ENCODE results near the gene METTL25B.

METTL25B gene

DNA sequence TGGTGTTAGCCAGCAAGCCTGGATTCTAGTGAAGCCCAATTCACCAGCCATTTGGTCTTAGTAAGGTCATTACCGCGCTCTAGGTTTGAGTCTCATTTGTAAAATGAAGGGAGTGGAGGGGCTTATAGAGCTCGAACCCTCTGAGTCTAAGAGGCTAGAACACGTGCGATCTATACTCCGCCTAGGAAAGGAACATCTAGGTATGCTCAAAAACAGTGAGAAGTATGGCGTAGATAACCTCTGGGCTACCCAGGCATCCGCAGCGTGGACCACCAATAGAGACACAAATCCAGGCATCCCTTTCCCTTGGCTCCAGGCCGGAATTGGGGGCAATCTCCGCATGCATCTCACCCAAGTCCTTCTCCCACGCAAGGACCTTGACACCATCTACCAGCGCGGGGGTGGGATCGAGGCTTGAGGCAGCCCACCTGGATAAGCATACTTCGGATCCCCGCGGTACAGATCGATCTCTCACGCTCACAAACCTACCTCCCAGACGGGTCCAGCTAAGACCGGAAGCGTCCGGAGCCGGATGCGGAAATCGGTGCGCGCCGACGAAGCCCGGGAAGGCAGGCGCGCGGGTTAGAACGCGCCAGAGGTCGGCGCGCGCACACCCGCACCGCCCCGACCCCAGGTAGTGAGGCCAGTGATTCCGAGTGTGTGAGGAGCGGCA lies at the start of gene METTL25B:
Gene METTL25B (plus strand): TSS at position 544 of the 673 bp plus-strand sequence. CDS start 636 bp downstream, outside the sequence.
- DNase-seq (ENCODE audit: low read depth in 2 of 2), result peak; percentile 74 to 76

DNA sequence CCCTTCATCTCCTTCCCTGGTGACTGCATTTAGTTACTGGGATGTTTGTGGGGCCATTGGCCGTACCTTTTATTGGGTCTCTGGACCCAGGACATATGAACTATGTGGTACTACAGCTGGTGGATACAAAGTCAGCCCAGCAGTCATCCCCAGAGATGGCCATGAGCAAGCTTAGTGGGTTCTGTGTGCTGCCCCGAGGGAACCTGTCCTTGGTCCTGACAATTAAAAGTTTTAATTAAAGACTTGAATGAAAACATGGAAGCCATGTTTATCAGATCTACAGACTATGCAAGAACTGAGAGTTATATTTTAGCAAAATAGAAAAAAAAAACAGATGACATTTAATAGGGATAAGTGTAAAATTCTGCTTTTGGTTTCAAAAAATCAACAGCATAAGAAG lies 48.2 kb upstream of the METTL25B start:
- no peak for DNase-seq (ENCODE audit: low read depth in 2 of 2)

DNA sequence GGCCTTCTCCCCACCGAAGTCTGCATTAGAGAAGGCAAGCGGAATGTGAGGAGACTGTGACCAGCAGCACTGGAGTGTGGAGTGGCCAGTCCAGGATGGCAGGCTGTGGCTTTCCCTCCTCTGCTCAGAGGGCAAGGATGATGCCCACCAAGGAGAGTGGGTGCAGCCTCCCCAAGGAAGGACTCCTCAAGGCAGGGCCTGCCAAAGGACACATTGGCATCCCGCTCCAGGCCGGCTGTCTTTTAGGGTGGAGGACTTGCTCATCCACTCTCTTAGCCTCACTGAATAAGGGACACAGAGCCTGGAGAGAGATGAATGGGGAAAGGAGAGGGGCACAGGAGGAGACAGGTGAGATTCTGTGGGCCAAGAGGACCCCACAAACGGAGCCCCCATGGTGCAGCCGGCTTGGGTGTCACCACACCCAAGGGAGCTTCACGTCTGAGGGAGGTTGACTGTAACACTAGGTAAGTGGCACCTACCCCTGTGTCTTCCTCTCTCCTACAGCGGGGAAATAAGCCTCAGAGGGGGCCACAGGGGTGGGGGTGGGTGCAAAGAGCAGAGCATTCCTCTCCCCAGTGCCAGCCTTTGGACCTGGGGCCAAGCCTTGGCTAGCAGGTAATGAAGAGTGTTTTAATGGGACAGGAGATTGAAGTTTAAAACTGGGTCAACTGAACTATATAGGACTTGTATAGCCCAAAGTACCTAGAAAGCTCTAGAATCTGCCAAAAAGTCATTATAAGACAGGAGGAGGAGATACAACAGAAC lies 46.9 kb upstream of the METTL25B start:
- DNase-seq (ENCODE audit: low read depth in 2 of 2), result no peak

DNA sequence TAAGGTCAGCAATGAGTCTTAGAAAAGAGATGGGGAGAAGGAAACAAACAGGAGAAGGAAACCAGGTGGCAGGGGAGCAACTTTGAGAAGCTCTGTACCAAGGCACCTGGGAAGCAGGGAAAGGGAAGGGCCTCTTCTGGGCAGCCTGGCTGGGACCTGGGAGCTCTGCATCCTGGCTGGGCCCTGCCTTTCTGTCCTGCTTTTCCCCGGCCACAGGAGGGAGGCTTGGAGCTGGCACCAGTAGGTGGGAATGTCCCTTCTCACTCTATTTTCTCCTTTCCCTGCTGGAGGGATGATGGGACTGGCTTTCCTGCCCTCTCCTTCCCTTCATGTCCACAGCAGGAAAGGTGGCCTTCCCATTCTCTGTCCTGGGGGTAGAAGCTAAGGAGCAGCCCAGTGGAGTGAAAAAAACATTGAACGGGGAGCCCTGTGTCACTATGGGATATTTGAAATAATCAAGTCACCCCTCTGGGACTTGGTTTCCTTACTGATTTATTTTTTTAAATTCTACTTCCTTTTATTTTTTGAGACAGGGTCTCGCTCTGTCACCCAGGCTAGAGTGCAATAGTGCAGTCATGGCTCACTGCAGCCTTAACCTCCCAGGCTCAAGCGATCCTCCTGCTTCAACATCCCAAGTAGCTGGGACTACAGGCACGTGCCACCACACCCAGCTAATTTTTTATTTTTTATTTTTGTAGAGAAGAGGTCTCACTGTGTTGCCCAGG lies 45.9 kb upstream of the METTL25B start:
- DNase-seq (ENCODE audit: low read depth in 2 of 2), result no peak

DNA sequence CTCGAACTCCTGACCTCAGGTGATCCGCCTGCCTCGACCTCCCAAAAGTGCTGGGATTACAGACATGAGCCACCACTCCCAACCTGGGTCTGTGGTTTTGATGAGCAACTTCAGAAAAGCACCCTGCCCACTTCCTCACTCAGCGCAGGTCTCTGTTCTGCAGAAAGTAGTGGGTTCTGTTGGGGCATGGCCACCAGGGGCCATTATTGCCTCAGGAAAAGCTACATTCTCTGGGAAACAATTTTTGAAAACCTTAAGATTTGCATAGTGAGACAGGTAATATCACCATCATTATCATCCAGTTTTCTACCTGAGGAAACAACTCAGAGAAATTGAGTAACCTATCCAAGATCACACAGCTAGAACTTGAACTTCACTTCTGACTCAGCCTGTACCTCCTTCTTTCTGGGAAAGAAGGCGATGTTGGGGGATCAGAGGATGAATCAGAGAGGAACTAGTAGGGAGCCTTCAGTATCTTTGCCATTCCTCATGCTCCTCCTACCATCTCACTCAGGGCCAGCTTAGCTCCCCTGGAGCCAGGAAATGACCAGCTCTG lies 44.0 kb upstream of the METTL25B start:
- peak in 1 of 2 donors; percentile 30 for DNase-seq (ENCODE audit: low read depth in 2 of 2)

DNA sequence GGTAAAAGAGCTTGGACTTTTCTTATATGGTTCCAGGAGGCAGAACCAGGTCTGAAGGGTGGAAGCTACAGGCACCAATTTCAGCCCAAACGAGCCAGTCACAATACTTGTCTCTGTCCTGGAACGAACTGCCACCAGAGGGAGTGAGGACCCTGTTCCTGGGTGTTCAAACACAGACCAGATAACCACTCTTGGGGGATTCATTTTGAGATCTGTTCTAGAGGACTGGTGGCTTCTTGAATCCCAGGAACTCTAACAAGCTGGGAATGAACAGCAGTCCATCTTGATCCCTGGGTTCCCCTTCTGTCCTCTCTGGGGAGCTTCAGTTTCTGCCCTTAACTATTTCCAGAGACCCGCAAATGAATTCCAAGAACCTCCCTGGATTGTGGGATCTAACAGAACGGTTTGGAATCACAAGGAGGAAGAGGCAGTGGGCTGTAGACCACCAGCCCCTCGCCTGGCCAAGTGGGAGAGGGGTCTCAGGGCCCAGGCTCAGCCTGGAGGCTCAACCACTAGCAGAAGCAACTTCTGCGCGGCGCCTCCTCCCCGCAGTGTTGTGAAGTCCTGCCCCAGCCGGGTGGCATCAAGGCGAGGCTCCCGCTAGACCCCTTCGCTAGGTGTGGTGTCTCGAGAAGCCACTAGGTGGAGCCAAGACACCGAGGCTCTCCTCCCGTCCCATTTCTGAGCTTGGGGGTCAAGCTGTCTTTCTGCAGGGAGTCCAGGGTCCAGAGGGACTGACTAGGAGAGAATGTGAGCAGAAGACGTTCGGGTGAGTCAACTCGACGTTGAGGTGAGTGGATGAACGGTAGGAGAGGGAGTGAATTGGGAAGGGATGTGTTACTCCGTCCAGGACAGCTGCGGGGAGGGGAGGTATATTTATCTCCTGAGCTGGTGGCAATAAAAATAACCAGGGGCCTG lies 39.0 kb upstream of the METTL25B start:
- peak; percentile 67 for DNase-seq (ENCODE audit: low read depth in 2 of 2)

DNA sequence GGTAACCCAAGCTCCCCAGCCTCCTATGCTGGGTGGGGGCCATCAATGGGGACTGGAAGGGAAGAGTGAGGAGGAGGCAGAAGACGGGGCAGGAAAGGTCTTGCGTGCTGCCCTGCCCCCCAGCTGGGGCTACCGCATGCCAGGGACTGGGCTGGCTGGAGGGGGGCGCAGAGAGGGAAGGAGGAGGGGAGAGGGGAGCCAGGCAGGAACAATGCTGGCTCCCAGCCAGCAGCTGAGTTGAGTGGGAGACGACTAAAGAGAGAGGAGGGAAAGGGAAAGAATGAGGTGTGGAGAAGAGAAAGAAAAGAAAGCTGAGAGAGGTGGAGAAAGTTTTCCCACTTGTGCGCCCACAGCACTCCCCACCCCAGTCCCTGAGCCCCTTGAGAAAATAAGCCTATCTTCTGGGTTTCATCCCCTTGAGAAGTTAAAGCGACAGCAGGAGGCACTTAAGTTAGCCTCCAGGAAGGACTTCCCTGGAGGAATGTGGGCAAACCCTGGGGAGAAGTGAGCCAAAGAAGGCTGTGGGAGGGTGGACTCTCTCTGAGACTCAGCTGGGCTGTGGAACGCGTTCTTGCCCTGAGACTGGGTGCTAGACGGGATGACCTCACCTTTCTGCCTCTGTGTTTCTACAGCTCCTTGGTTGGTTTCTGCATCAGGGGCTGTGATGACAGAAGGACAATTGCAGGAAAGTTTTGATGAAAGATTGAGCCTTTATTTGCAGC lies 38.2 kb upstream of the METTL25B start:
- no peak for DNase-seq (ENCODE audit: low read depth in 2 of 2)

DNA sequence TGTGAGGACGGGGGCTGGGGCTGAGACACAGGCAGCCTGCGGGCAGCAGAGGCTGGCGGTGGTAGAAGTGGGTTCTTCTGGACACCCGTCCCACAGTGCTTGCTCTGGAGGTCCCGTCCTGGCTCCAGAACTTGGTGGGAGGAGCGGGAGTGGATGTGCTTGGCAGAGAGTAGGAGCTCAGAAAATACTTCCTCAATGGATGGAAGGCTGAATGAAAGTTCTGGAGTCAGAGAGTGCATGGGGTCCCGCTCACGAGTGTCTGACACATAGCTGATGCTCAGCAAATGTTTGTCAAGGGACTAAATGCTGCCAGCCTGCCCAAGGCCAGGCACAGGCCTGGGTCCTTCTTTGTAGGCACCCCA lies 37.6 kb upstream of the METTL25B start:
- DNase-seq (ENCODE audit: low read depth in 2 of 2), result no peak

DNA sequence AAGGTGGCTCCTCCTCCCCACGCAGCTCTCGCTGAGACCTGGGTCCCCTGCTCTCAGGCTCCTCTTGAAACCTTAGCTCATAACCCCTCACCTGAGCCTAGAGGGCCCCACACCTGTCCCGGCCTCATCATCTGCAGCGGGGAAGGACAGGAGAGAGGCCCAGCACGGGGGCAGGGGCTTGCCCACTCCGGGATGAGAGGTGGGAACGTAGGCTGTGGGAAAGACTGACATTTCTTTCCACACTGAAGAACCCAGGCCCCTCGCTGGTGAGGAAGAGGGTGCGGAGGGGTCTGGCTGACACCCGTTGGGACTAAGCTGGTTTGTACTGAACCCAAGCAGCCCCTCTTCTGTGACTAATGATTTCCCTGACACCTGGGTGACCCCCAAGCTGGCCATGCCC lies 37.1 kb upstream of the METTL25B start:
- no peak for DNase-seq (ENCODE audit: low read depth in 2 of 2)

DNA sequence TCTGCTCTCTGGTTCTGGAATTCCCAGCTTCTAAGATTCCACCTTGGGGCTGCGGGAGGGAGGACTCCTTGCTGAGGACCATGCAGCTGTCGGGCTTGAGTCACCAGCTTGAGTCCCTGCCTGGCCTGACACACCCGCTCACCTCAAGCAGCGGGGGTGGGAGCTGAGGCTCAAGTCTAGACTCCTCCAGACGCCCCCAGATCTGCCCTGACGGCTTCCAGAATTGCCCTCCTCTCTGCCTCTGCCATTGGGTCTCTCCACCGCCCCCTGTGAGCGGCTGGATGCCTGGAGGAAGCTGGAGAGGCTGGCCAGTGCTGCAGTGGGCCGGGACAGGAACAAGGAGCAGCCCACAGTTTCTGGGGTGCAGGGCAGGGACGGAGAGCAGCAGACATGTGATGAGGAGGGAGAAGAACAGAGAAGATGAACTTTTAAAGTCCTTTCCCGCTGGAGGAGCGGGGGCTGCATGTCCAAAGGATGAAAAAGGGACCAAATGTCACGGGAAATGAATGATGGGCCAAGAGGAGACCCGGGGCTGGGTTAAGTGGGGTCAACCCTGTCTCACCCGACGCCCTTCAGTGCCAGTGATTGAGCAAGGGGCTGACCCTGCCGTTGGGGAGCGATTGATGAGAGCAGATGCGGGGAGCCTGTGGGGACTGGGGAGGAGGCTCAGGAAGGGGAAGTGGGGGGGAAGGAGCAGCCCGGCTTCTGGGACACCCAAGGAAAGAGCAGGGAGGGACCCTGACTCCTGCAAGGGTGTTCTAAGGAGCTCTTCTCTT lies 36.4 kb upstream of the METTL25B start:
- DNase-seq (ENCODE audit: low read depth in 2 of 2), result no peak

DNA sequence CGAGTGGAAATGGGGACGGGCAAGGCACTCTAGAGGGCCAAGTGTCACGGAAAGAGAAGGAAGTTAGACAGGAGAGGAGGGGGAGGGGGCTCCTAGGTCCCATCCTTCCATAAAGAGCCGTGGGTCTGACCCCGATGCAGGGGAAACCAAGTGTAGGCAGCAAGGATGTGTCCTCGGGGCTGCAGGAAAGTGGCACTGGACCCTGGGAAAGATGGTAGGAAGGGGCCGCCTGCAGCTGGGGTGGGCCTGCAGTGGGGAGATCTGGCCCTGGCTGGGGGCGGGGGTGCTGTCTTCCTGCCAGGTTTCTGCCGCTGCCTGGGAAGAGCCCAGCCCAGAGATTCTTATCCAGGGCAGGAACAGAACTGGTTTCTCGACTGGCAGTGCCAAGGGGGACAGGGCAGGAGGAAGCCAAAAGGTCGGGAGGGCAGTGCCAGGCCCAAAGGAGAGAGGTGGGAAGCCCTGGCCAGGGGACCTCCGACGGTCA lies 35.8 kb upstream of the METTL25B start:
- no peak for DNase-seq (ENCODE audit: low read depth in 2 of 2)

DNA sequence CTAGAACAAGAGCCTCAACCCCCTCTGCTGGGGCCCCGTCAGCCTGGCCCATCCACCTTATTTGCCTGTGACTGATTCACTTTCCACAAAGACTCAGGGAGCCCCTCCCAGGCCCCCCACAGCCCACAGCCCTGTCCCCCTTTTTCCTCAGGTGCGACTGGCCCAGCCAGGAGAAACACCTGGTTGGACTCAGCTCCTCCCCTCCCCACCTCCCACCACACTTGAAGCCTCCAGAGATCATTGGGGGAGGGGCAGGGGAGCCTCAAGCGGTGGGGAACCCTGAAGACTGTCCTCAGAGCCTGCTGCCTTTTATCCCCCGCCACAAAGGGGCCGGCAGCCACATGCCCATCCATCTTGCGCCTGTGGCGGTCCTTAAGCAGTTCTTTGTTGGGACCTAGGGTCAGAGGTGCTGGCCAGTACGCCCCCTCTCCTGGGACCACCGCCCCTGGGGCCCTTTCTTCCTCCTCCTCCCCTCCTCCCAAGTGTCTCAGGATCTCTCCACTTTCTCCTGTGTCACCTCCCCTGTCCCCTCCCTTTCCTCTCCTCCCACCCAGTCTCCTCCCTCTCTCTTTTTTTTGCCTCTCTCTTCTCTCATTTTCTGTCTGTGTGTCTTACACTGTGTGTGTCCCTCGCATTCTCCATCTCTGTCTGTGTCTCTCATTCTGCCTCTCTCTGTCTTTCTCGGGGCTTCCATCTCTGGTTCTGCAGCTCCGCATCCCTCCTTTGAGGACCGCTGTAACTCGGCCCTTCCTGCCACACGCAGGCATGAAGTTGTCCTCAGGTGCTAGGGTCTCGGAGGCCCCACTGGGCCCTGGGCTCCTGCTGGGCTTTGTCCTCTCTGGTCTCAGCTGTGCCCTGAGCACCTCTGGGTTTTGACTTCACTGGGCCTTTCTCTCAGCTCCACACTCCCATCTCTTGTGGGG lies 35.1 kb upstream of the METTL25B start:
- no peak for DNase-seq (ENCODE audit: low read depth in 2 of 2)

DNA sequence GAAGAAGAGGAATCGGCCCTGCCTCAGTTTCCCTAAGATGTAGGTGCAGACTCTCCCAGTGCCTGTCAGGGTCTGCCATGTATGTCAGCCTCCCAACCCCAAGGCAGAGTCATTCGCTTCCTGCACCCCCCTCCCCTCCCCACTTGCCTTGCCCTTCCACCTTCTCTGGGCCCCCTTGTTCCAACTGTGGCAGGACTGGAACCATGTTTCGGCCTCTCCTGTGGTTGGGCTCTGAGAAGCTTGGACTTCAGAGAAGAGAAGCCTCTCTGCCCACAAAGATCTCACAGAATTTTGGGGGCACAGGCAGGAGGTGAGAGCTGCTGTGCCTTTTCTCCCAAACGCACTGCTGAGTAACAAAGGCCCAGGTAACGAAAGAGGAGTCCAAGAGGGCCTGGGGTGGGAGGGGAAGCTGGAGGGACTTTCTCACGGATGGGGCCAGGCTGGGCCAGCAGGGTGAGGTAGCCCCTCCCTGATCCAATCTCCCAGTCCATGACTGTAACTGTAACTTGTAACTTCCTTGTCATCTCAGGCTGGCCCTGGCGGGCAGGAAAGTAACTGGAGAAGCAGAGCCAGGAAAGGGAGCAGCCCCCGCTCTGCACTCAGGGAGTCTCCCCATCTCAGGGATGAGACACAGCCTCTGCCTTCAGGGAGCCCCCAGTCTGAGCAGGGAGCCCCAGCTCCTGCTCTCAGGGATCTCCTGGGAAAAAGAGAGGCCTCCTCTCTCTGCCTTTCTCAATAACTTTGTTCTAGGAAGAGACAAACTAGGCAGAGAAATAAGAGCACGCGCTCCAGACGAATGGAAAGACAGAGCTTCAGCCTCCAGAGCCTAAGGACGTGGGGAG lies 34.2 kb upstream of the METTL25B start:
- DNase-seq (ENCODE audit: low read depth in 2 of 2), result no peak

DNA sequence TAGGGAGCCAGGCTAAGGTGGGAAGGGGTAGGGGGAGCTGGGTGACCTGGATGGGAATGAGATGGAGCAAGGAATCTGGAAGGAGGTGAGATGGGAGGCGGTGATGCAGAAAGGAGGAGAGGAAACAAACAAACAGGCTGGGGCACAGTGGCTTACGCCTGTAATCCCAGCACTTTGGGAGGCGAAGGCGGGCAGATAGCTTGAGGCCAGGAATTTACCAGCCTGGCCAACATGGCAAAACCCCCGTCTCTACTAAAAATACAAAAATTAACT lies 33.6 kb upstream of the METTL25B start:
- no peak for DNase-seq (ENCODE audit: low read depth in 2 of 2)

DNA sequence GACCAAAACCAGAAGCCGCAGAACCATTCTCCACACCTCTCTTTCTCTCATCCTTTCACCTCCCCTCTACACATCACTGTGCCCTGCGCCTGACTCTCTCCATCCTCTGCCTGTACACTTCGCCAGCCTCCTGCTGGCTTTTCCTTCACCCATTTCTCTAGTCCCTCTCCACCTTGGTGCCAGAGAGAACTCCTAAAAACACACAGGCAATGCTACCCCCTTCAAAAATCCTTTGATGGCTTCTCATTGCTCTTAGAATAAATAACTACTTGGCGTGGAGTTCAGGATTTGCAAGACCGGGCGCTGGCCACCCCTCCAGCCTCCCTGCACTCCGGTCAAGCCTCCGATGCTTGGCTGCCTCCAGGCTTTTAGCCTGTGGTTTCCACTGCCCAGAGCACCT lies 31.5 kb upstream of the METTL25B start:
- no peak for DNase-seq (ENCODE audit: low read depth in 2 of 2)

DNA sequence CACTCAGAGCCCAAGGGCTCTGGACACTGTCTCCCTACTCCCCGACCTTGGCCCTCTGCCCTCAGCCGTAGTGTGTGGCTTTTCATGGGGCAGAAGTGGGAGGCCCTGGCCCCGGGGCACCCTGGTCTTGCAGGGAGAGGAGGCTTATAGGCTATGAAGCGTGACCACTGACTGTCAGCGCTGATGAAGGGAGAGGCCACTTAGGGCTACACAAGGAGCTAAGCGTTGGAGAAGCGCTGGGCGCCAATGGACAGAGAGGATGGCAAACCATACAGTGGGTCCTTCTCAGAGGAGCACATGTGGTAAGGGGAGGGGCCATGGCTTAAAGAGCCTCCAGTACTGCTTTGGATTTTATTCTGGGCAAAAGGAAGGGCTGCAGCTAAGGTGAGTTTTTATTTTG lies 30.8 kb upstream of the METTL25B start:
- no peak for DNase-seq (ENCODE audit: low read depth in 2 of 2)

DNA sequence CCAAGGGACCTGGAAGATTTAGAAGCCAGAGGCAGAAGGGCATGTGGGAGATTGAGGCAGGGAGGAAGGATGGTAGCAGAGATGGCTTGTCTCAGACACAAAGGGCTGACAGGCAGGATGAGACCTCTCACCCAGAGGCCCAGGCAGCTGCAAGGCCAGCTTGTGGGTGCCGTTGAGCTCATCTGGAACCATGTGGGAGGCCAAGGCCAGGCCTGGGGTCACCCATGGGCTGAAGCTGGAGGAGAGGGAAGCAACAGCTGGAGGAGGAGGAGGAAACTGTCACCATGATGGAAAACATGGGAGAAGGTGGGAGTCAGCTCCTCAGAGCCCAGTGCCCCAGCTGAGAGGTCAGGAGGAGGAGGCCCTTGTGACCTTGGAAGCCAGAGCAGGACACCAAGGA lies 29.3 kb upstream of the METTL25B start:
- DNase-seq (ENCODE audit: low read depth in 2 of 2), result no peak

All from stimulated activated CD4-positive, alpha-beta T cell treated with anti-CD3 and anti-CD28 coated beads, Interleukin-15, amount 100 ng/mL, for 48 hours (primary cell).